GM23338 (cell line): ENCODE measurements around the gene F8A2. TPM values are rescaled to one million over a fixed set of nuclear protein-coding genes. Genes with fewer than 3 reads are reported as not detected.
"Not testable (repeated sequence)": the region's sequence is repeated elsewhere in the genome, so short reads cannot be mapped to it uniquely, and the experiment has no call there.

Experiments
- ATAC-seq: fragments of 200-7000 bp; cut with Tn5 transposase; 3 replicates; pipeline ENCODE4 v1.9.1; 2020
- DNase-seq: peaks from one replicate; pipeline ENCODE4 v3.0.0-alpha.2; 2015; ENCODE audit warnings: low spot score
- H2AFZ ChIP-seq: fragments of 200-600 bp; sonication (generic); 2 replicates; pipeline ENCODE4 v1.8.0; 2016; ENCODE audit warnings: antibody characterized with exemption, mild to moderate bottlenecking, moderate library complexity
- H3F3A ChIP-seq: fragments of 200-600 bp; sonication (generic); replicated peaks from 2 replicates; pipeline ENCODE4 v1.8.0; 2017; ENCODE audit warnings: antibody characterized with exemption, mixed run types, low read depth
- H3K27ac ChIP-seq: fragments of 200-600 bp; sonication (generic); 2 replicates; pipeline ENCODE4 v1.6.1; 2016; ENCODE audit warnings: low read depth
- H3K27me3 ChIP-seq: fragments of 200-600 bp; sonication (generic); 2 replicates; pipeline ENCODE4 v1.8.0; 2016; ENCODE audit warnings: mild to moderate bottlenecking, mixed run types, moderate library complexity; ENCODE audit not compliant: insufficient read depth
- H3K36me3 ChIP-seq: fragments of 200-600 bp; sonication (generic); 2 replicates; pipeline ENCODE4 v1.8.0; 2016; ENCODE audit warnings: mild to moderate bottlenecking; ENCODE audit not compliant: insufficient read depth
- H3K4me1 ChIP-seq: fragments of 200-600 bp; sonication (generic); 2 replicates; pipeline ENCODE4 v1.8.0; 2016; ENCODE audit warnings: mild to moderate bottlenecking, moderate library complexity; ENCODE audit not compliant: insufficient read depth
- H3K4me2 ChIP-seq: fragments of 200-600 bp; sonication (generic); 2 replicates; pipeline ENCODE4 v1.7.1; 2017; ENCODE audit warnings: mixed run types
- H3K4me3 ChIP-seq: fragments of 200-600 bp; sonication (generic); 2 replicates; pipeline ENCODE4 v1.6.1; 2016; ENCODE audit warnings: mixed run types
- H3K79me2 ChIP-seq: fragments of 200-600 bp; sonication (generic); replicated peaks from 2 replicates; pipeline ENCODE4 v1.8.0; 2017; ENCODE audit warnings: mild to moderate bottlenecking; ENCODE audit not compliant: insufficient read depth
- H3K9me2 ChIP-seq: fragments of 200-600 bp; sonication (generic); 2 replicates; pipeline ENCODE4 v1.8.0; 2017; ENCODE audit not compliant: insufficient read depth
- H4K20me1 ChIP-seq: fragments of 200-600 bp; sonication (generic); replicated peaks from 2 replicates; pipeline ENCODE4 v1.8.0; 2017; ENCODE audit warnings: mild to moderate bottlenecking; ENCODE audit not compliant: insufficient read depth
- H3K27ac Mint-ChIP-seq: 2 replicates; pipeline ENCODE4 v1.8.0; 2020; ENCODE audit warnings: inconsistent platforms, mild to moderate bottlenecking, moderate library complexity, mixed read lengths
- H3K27me3 Mint-ChIP-seq: 3 replicates; pipeline ENCODE4 v1.8.0; 2022; ENCODE audit warnings: low read depth, mild to moderate bottlenecking, moderate library complexity, mixed read lengths, inconsistent platforms; ENCODE audit not compliant: insufficient read depth, poor library complexity
- H3K36me3 Mint-ChIP-seq: 3 replicates; pipeline ENCODE4 v1.8.0; 2021; ENCODE audit warnings: low read depth, mild to moderate bottlenecking, inconsistent platforms, moderate library complexity, mixed read lengths
- H3K4me1 Mint-ChIP-seq: 3 replicates; pipeline ENCODE4 v1.8.0; 2020; ENCODE audit warnings: mild to moderate bottlenecking, inconsistent platforms, mixed read lengths
- H3K4me3 Mint-ChIP-seq: 3 replicates; pipeline ENCODE4 v1.8.0; 2021; ENCODE audit warnings: moderate library complexity, mild to moderate bottlenecking, inconsistent platforms, mixed read lengths
- H3K9me3 Mint-ChIP-seq: 3 replicates; pipeline ENCODE4 v1.8.0; 2020; ENCODE audit warnings: moderate library complexity, mild to moderate bottlenecking, inconsistent platforms, mixed read lengths
- CREB1 ChIP-seq: fragments of 250-450 bp; sonication (Bioruptor Pico); IDR thresholded peaks from 2 replicates; pipeline ENCODE4 v1.5.0; 2020; ENCODE audit warnings: low read depth, mild to moderate bottlenecking, moderate library complexity
- EZH2phosphoT487 ChIP-seq: fragments of 200-600 bp; sonication (generic); IDR thresholded peaks from one replicate; pipeline ENCODE4 v1.8.1; 2018; ENCODE audit warnings: antibody characterized with exemption; ENCODE audit not compliant: unreplicated experiment
- JUNB ChIP-seq: IDR thresholded peaks from one replicate; pipeline ENCODE4 v1.6.1; 2016; ENCODE audit warnings: antibody characterized with exemption; ENCODE audit not compliant: unreplicated experiment
- NANOG ChIP-seq: IDR thresholded peaks from 2 replicates; pipeline ENCODE4 v1.6.1; 2016; ENCODE audit warnings: antibody characterized with exemption, borderline replicate concordance
- POLR2AphosphoS5 ChIP-seq: IDR thresholded peaks from 2 replicates; pipeline ENCODE4 v1.6.1; 2016; ENCODE audit warnings: antibody characterized with exemption, low read depth
- STAT1 ChIP-seq: IDR thresholded peaks from one replicate; pipeline ENCODE4 v1.6.1; 2016; ENCODE audit warnings: antibody characterized with exemption; ENCODE audit not compliant: unreplicated experiment
- polyA plus RNA-seq: library from polyadenylated mRNA; unstranded; fragments of >200 nt; fragmentation: Nextera tagmentation; extraction: Ambion mirVana; gene quantifications from 2 replicates; pipeline ENCODE4 v1.2.1, GENCODE V29; 2016
- total RNA-seq: library from RNA; depleted of rRNA; stranded (reverse); fragments of >200 nt; shearing (Covaris generic); gene quantifications from 2 replicates; pipeline ENCODE4 v1.2.3, GENCODE V29; 2014
- TF ChIP-seq, protein P1 (sequence below): fragments of 250-450 bp; sonication (Bioruptor Pico); IDR thresholded peaks from 2 replicates; pipeline ENCODE4 v1.5.0; 2020; ENCODE audit warnings: mild to moderate bottlenecking, moderate library complexity

F8A2 gene
- total and polyA plus RNA-seq, 2 experiments from 2014 or later: not detected

DNA sequence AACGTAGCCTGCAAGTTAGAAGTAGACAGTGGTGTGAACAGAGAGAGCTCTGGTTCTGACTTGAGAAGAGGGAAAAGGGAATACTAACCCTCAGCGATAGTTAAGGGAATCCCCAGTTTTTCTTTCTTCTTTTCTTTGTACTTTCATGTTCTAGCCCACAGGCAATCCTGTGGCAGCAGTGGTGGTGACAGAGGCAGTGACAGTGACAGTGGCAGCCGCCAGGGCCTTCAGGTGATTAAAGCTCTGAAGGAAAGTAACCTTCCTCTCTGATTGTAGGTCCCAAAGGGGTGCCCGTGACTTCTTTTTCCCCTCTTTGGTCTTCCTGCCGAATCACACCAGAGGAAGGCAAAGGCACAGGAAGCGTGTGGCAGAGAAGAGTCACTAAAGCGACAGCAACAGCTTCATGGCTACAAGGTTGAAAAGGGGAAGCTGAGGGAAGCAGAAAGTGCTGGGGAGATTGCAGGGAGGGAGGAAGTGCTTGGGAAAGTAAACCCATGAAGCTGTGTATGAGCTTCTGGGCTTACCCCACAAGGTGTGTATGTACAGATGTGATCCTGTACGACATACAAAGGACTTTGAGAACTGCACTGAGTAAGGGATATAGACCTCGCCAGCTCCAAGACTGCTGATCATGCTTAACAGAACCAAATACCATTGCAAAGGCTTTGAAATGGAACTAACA is 8.0 kb upstream of the F8A2 start:
- not testable (repeated sequence) for ATAC-seq, DNase-seq, H3K36me3 Mint-ChIP-seq, H3K27ac ChIP-seq, H3K79me2 ChIP-seq, H3K4me1 Mint-ChIP-seq, H3K4me2 ChIP-seq, H3K27ac Mint-ChIP-seq, H3K9me3 Mint-ChIP-seq, H3K36me3 ChIP-seq, H3K4me3 Mint-ChIP-seq, H3K9me2 ChIP-seq, H4K20me1 ChIP-seq, H2AFZ ChIP-seq, H3K4me1 ChIP-seq, H3F3A ChIP-seq, H3K27me3 Mint-ChIP-seq, H3K4me3 ChIP-seq, H3K27me3 ChIP-seq

DNA sequence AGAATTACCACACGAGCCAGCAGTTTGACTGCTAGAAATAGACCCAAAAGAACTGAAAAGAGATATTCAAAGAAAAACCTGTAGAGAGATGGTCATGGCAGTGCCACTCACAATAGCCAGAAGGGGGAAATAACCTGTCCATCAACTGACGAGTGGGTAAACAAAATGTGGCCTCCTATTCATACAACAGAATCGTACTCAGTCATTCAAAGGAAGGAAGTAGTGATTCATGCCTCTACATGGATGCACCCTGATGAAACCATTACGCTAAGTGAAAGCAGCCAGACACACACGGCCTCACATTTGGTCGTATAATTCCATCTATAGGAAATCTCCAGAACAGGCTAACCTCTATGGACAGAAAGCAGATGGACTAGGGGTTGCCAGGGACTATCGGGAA is 2.1 kb upstream of the F8A2 start:
- not testable (repeated sequence) for H3K36me3 ChIP-seq, H3K4me1 Mint-ChIP-seq, H3F3A ChIP-seq, H3K9me3 Mint-ChIP-seq, H3K36me3 Mint-ChIP-seq, ATAC-seq, DNase-seq, H2AFZ ChIP-seq, H3K27ac ChIP-seq, H3K27me3 Mint-ChIP-seq, H3K4me2 ChIP-seq, H3K4me1 ChIP-seq, H3K79me2 ChIP-seq, H3K4me3 Mint-ChIP-seq, H4K20me1 ChIP-seq, H3K27ac Mint-ChIP-seq, H3K4me3 ChIP-seq, H3K9me2 ChIP-seq, H3K27me3 ChIP-seq

DNA sequence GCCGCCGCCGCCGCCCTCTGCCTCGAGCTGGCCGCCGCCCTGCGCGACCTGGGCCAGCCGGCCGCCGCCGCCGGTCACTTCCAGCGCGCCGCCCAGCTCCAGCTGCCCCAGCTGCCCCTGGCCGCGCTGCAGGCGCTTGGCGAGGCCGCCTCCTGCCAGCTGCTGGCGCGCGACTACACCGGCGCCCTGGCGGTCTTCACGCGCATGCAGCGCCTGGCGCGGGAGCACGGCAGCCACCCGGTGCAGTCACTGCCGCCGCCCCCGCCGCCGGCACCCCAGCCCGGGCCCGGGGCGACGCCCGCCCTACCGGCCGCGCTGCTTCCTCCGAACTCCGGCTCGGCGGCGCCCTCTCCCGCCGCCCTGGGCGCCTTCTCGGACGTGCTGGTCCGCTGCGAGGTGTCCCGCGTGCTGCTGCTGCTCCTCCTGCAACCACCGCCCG is 653 bp downstream of the F8A2 start:
- not testable (repeated sequence) for H3K4me1 Mint-ChIP-seq, H2AFZ ChIP-seq, H3K27me3 ChIP-seq, H3K4me1 ChIP-seq, H4K20me1 ChIP-seq, H3K27ac ChIP-seq, H3K9me2 ChIP-seq, H3K27ac Mint-ChIP-seq, H3K4me2 ChIP-seq, DNase-seq, H3K79me2 ChIP-seq, H3K36me3 ChIP-seq, H3K9me3 Mint-ChIP-seq, H3K4me3 Mint-ChIP-seq, H3K36me3 Mint-ChIP-seq, H3K4me3 ChIP-seq, H3F3A ChIP-seq, H3K27me3 Mint-ChIP-seq
- ATAC-seq: peak; percentile 61

DNA sequence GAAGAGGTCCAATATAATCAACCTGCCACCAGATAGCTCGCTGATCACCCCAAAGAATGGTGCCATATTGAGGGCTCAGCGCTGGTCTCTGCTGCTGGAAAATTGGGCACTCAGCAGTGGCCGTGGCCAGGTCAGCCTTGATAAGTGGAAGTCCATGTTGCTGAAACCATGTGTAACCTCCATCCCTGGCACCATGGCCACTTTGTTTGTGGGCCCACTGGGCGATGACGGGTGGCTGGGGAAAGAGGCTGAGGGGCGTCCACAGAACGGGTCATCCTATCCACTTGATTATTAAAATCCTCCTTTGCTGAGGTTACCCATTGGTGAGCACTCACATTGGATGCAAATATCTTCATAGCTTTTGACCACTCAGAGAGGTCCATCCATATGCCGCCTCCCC is 7.7 kb downstream of the F8A2 start:
- Histone ChIP-seq H3K27ac (no peak overlapping the region), H3K4me2 (no peak overlapping the region), H2AFZ (no peak overlapping the region), H3K36me3 (no peaks in the 10 kb centered on the region), H3K9me2 (no peaks in the 10 kb centered on the region), H4K20me1 (no peaks in the 10 kb centered on the region), H3F3A (no peaks in the 10 kb centered on the region), H3K4me1 (no peaks in the 10 kb centered on the region), H3K4me3 (no peak overlapping the region), H3K27me3 (no peaks in the 10 kb centered on the region), H3K79me2 (0 out of 2 replicates have a peak, but pooled peaks cover 9% of the 10 kb centered on the region)
- peaks cover 24% of the 10 kb centered on the region for H3K9me3 Mint-ChIP-seq
- ATAC-seq (no peak), DNase-seq (no peak)
- H3K27ac Mint-ChIP-seq: no peak overlapping the region
- no peak overlapping the region for H3K4me3 Mint-ChIP-seq
- H3K36me3 Mint-ChIP-seq: peaks cover 5% of the 10 kb centered on the region; the same call in 2 of the 3 replicates
- no peaks in the 10 kb centered on the region for H3K27me3 Mint-ChIP-seq
- H3K4me1 Mint-ChIP-seq: no peaks in the 10 kb centered on the region
- TF ChIP-seq EZH2phosphoT487: no peak
- no peak for TF ChIP-seq CREB1 (CRISPR knock-in tag)
- no peak for TF ChIP-seq POLR2AphosphoS5
- TF ChIP-seq NANOG: no peak
- TF ChIP-seq STAT1: no peak
- TF ChIP-seq JUNB: no peak
- TF ChIP-seq, protein P1, sequence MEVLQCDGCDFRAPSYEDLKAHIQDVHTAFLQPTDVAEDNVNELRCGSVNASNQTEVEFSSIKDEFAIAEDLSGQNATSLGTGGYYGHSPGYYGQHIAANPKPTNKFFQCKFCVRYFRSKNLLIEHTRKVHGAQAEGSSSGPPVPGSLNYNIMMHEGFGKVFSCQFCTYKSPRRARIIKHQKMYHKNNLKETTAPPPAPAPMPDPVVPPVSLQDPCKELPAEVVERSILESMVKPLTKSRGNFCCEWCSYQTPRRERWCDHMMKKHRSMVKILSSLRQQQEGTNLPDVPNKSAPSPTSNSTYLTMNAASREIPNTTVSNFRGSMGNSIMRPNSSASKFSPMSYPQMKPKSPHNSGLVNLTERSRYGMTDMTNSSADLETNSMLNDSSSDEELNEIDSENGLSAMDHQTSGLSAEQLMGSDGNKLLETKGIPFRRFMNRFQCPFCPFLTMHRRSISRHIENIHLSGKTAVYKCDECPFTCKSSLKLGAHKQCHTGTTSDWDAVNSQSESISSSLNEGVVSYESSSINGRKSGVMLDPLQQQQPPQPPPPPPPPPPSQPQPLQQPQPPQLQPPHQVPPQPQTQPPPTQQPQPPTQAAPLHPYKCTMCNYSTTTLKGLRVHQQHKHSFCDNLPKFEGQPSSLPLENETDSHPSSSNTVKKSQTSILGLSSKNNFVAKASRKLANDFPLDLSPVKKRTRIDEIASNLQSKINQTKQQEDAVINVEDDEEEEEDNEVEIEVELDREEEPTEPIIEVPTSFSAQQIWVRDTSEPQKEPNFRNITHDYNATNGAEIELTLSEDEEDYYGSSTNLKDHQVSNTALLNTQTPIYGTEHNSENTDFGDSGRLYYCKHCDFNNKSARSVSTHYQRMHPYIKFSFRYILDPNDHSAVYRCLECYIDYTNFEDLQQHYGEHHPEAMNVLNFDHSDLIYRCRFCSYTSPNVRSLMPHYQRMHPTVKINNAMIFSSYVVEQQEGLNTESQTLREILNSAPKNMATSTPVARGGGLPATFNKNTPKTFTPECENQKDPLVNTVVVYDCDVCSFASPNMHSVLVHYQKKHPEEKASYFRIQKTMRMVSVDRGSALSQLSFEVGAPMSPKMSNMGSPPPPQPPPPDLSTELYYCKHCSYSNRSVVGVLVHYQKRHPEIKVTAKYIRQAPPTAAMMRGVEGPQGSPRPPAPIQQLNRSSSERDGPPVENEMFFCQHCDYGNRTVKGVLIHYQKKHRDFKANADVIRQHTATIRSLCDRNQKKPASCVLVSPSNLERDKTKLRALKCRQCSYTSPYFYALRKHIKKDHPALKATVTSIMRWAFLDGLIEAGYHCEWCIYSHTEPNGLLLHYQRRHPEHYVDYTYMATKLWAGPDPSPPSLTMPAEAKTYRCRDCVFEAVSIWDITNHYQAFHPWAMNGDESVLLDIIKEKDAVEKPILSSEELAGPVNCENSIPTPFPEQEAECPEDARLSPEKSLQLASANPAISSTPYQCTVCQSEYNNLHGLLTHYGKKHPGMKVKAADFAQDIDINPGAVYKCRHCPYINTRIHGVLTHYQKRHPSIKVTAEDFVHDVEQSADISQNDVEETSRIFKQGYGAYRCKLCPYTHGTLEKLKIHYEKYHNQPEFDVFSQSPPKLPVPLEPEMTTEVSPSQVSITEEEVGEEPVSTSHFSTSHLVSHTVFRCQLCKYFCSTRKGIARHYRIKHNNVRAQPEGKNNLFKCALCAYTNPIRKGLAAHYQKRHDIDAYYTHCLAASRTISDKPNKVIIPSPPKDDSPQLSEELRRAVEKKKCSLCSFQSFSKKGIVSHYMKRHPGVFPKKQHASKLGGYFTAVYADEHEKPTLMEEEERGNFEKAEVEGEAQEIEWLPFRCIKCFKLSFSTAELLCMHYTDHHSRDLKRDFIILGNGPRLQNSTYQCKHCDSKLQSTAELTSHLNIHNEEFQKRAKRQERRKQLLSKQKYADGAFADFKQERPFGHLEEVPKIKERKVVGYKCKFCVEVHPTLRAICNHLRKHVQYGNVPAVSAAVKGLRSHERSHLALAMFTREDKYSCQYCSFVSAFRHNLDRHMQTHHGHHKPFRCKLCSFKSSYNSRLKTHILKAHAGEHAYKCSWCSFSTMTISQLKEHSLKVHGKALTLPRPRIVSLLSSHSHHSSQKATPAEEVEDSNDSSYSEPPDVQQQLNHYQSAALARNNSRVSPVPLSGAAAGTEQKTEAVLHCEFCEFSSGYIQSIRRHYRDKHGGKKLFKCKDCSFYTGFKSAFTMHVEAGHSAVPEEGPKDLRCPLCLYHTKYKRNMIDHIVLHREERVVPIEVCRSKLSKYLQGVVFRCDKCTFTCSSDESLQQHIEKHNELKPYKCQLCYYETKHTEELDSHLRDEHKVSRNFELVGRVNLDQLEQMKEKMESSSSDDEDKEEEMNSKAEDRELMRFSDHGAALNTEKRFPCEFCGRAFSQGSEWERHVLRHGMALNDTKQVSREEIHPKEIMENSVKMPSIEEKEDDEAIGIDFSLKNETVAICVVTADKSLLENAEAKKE (CRISPR knock-in tag): no peak
